ENCODE data around the gene CXCL17. TPM values are rescaled to one million over a fixed set of nuclear protein-coding genes. Genes with fewer than 3 reads are reported as not detected.

Gene CXCL17
- total RNA-seq, 1 donor: not detected

DNA sequence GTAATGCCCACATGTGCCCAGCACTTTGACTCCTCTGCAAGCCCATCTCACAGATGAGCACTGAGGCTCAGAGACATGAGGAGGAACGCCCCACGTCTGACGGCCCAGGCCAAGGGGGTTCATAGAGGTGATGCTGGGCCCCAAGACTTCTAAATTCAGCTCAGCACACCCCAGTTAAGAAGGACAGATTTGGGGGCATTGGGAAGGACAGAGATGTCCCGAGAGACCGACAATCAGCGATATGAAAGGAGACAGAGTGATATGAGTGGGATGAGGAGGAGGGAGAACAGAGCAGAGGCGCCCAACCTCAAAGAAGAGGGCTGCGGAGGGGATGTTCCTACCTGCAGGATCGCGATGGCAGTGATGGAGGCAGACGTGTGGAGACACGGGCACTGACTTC is 52.8 kb downstream of the CXCL17 start, which contains the start of gene CNFN:
Gene CNFN (minus strand): TSS at position 399 of the 400 bp plus-strand sequence. CDS start 1,260 bp downstream, outside the sequence.
- TF ChIP-seq, protein P1, sequence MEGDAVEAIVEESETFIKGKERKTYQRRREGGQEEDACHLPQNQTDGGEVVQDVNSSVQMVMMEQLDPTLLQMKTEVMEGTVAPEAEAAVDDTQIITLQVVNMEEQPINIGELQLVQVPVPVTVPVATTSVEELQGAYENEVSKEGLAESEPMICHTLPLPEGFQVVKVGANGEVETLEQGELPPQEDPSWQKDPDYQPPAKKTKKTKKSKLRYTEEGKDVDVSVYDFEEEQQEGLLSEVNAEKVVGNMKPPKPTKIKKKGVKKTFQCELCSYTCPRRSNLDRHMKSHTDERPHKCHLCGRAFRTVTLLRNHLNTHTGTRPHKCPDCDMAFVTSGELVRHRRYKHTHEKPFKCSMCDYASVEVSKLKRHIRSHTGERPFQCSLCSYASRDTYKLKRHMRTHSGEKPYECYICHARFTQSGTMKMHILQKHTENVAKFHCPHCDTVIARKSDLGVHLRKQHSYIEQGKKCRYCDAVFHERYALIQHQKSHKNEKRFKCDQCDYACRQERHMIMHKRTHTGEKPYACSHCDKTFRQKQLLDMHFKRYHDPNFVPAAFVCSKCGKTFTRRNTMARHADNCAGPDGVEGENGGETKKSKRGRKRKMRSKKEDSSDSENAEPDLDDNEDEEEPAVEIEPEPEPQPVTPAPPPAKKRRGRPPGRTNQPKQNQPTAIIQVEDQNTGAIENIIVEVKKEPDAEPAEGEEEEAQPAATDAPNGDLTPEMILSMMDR (IDR thresholded peaks at IDR 0.05; ENCODE audit: insufficient read depth, low read depth, low read length): no peak
- H3K4me3 ChIP-seq (ENCODE audit: low read depth, low read length): no peak within 1 kb of the TSS

GRCh38 chr19:42388851-42389489 is 53.8 kb downstream of the CXCL17 start:
- DNase-seq (ENCODE audit: low read depth): no peak
- TF ChIP-seq, protein P1 (IDR thresholded peaks at IDR 0.05; ENCODE audit: insufficient read depth, low read depth, low read length): no peak
- no peak overlapping the region for H3K4me3 ChIP-seq (ENCODE audit: low read depth, low read length)

More for the DNA sequence above, 52.8 kb downstream of the CXCL17 start, which contains the start of gene CNFN:
- no peak for DNase-seq (ENCODE audit: low read depth)

- H3K4me3 ChIP-seq (ENCODE audit: low read depth, low read length): peak overlapping the region; percentile 53
- TF ChIP-seq, protein P1 (IDR thresholded peaks at IDR 0.05; ENCODE audit: insufficient read depth, low read depth, low read length): peak; percentile 53
- DNase-seq (ENCODE audit: low read depth): peak; percentile 45
These were observed 55.6 kb downstream of the CXCL17 start for GRCh38 chr19:42386974-42387707.

GRCh38 chr19:42380155-42380554 is 62.6 kb downstream of the CXCL17 start:
- DNase-seq (ENCODE audit: low read depth): no peak
- no peak overlapping the region for H3K4me3 ChIP-seq (ENCODE audit: low read depth, low read length)
- TF ChIP-seq, protein P1 (IDR thresholded peaks at IDR 0.05; ENCODE audit: insufficient read depth, low read depth, low read length): no peak

Small RNAs within 50 kb of the gene (small RNA-seq; reads per million reads assigned to genes)
- gene RNU4-60P: not detected

Other genes starting within 250 kb of the CXCL17 start
- 14.8 and 15.1 TPM in 2 replicates for gene DEDD2, start 225.3 kb downstream of the CXCL17 start, total RNA-seq
- 14.8 and 20.3 TPM in 2 replicates for gene ZNF526, start 222.6 kb downstream of the CXCL17 start, total RNA-seq
- 16.8 and 21.2 TPM in 2 replicates for gene GSK3A, start 200.3 kb downstream of the CXCL17 start, total RNA-seq
- gene ERF, start 187.8 kb downstream of the CXCL17 start, total RNA-seq: 27.6 and 32.5 TPM in 2 replicates
- 23.7 and 26.7 TPM in 2 replicates for gene CIC, start 173.7 kb downstream of the CXCL17 start, total RNA-seq
- 0.64 and 0.86 TPM in 2 replicates for gene PRR19, start 140.8 kb downstream of the CXCL17 start, total RNA-seq
- 28.5 and 48.0 TPM in 2 replicates for gene PAFAH1B3, start 140.3 kb downstream of the CXCL17 start, total RNA-seq
- gene TMEM145, start 129.6 kb downstream of the CXCL17 start, total RNA-seq: not detected in 2 replicates
- 21.2 and 22.2 TPM in 2 replicates for gene MEGF8, start 117.3 kb downstream of the CXCL17 start, total RNA-seq
- gene CNFN, start 52.6 kb downstream of the CXCL17 start, total RNA-seq: 0.32 TPM in 1 of 2 replicates, not detected in the other
- 2.3 and 3.0 TPM in 2 replicates for gene LIPE, start 15.6 kb downstream of the CXCL17 start, total RNA-seq
- under 0.01 and 0.97 TPM in 2 replicates for gene CEACAM1, start 85.5 kb upstream of the CXCL17 start, total RNA-seq
- gene CEACAM8, start 152.0 kb upstream of the CXCL17 start, total RNA-seq: not detected in 2 replicates

All from fibroblast of villous mesenchyme (primary cell).